HG03095 (cell line): ENCODE data around the gene CST9.
"Not testable (repeated sequence)": the region's sequence is repeated elsewhere in the genome, so short reads cannot be mapped to it uniquely, and the experiment has no call there.

Source experiments
- ATAC-seq: cut with Tn5 transposase; IDR thresholded peaks from one replicate; pipeline ENCODE4 v1.9.1; 2021; ENCODE audit warnings: moderate library complexity; ENCODE audit not compliant: unreplicated experiment

CST9 gene

DNA sequence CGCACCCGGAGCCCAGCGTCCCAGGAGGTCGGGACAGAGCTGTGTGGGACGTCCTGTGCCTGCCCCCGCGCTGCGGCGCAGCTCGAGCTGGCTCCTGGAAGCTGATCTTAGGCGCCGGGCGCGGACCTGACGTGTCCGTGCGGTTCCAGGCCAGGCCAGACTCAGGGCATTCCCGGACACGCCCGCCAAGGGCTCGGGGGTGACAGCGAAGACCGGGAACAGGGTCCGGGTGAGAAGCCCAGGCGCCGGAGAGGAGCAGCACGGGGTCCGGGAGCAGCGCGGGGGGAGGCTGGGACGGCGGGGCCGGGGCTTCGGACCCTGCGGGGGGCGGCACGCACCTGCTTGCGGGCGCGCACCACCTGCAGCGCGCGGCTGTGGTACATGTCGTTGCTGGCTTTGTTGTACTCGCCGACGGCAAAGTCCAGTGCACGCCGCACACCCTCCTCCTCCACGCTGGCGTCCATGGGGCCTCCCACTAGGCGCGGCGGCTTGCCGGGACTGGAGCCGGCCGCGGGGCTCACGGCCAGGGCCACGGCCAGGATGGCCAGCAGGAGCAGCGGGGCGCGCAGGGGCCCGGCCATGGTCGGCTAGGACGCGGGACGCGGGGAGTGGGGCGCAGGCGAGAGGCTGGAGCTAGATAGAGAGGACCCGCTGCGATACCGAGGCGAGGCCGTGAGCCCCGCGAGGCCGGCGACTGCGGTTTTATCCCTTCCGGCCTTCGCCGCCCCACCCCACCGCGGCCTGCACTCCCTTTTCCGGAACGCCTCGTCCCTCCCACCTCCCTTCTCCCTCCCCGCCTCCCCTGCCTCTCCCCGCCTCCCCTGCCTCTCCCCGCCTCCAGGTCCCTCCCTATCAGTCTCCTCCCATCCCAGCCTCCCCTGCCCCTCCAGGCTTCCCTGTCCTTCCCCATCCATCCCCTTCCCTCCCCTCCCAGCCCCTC is 31.8 kb upstream of the CST9 start, which contains the start of gene CST3:
Gene CST3 (minus strand): TSS at position 674 of the 940 bp plus-strand sequence. CDS start 93 bp downstream, at position 581.
- peak; percentile 49 for ATAC-seq

DNA sequence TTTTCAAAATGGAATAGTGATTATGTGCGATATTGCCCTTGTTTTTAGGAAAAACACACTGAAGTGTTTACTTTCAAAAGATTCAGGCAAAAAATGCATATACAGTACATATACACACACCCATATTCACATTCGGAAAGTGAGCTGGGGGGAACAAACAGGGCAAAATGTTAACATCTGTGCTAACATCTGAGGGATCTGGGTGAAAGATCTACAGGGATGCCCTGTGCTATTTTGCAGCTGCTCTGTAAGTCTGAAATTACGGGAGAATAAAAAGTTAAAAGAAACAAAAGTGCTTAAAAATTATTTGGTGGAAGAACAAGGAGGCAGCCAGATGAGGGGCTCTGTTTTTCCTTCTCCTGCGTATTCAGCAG is 31.2 kb upstream of the CST9 start:
- no peak for ATAC-seq

DNA sequence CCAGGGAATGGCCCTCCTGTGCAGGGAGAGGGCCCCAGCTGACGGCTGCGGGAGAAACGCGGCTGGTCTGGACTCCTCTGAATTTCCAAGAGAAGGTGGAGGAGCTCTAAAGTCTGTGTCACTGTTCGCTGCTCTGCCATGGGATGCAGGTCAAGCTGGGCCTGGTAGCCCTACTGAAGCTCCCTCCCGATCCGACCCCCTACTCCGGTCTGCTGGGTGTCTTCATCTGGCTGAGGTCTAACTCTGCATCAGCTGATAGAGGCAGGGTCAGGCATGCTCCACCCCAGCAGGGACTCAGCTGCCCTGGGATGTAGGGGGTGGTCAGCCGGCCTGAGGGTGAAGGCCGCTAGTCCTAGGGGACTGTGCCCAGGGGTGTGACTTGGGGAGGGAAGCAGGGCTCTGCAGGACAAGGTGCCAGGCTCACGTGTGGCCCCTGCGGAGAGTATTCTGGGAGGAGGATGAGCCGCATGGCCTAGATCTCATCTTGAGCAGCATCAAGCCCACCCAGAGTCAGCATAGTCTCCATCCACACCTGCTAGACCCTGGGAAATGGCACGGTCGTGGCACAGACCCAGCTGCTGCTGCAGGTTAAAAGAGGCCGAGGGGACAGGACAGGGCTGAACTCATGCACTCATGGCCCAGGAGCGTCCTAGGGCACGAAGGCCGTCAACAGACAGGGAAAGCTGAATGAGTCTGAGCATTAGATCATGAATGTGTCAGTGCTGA is 30.6 kb upstream of the CST9 start:
- ATAC-seq: no peak

DNA sequence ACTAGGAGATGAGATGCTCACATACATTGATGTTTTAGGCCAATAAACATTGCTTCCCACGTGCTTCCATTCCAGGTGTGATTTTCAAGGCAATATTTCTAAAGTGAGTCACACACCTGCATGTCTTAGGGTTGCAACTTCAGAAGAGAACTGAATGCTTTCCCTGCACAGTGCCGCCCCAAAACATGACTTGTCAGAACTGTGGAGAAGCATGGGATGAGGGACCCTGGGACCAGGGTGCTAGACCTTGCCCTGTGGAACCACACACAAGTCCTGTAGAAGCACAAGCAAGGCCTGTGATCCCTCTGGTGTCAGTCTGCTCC is 30.0 kb upstream of the CST9 start:
- ATAC-seq: not testable (repeated sequence)

DNA sequence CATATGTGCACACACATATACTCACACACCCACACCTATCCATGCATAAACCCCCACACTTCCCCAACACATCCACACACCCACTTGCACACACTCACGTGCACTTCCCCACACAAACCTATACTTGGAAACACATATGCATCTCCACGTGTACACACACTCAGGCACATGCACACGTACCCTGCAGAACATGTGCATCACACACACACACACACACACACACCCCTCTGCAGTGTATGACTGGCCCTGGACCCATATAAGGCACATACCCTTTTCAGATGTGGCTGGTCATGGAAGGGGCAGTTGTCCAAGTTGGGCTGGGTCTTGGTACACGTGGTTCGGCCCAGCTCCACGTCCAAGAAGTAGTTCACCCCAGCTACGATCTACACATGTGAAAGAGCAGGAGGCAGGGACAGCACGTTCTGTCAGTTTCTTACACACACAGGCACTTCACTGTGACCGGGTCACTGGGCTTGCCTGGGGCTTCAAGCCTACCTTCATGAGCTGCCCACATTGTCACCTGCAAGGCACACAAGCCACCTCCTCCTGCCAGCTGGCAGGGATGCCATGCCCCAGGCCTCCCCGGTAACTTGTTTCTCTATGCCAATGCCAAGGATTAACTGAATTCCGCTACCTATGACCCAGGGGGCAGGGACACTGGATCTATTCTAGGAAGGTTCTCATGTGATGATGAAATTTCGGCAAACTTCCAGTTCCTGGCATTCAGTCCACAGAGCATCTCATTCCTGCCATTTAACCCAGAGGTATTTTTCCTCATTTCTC is 29.5 kb upstream of the CST9 start:
- no peak for ATAC-seq

DNA sequence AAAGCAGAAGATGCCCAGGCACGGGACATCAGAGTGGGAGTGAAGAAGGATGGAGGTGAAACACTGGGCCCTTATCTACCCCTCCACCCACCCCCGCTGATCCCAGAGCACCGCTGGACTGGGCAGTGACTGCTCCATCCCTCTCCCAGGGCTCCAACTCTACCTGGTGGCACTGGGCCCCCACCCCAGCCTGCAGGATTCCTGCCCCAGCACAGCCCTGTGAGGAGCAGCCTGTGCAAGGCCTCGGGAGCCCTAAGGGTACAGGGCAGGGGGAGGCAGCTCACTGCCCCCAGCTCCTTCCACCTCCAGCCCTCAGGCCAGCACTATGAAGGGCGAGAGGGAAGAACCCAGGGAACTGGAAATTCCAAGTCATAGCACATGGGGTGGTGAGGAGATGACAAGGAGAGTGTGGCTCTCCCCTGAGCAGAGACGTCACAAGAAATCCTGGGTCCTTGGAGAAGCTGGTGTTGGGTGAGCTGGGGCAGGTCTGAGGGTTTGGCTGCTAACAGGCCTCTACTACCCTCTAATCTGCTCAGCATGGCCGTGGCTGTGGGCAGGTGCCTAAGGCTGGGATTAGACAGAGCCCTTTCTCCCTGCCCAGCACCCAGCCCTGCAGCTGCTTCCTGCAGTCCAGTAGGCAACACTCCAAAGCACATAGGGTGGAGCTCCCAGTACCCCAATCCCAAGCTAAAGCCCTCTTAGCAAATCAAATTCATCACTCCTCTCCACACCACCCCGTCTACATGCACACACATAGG is 28.5 kb upstream of the CST9 start:
- ATAC-seq: no peak

DNA sequence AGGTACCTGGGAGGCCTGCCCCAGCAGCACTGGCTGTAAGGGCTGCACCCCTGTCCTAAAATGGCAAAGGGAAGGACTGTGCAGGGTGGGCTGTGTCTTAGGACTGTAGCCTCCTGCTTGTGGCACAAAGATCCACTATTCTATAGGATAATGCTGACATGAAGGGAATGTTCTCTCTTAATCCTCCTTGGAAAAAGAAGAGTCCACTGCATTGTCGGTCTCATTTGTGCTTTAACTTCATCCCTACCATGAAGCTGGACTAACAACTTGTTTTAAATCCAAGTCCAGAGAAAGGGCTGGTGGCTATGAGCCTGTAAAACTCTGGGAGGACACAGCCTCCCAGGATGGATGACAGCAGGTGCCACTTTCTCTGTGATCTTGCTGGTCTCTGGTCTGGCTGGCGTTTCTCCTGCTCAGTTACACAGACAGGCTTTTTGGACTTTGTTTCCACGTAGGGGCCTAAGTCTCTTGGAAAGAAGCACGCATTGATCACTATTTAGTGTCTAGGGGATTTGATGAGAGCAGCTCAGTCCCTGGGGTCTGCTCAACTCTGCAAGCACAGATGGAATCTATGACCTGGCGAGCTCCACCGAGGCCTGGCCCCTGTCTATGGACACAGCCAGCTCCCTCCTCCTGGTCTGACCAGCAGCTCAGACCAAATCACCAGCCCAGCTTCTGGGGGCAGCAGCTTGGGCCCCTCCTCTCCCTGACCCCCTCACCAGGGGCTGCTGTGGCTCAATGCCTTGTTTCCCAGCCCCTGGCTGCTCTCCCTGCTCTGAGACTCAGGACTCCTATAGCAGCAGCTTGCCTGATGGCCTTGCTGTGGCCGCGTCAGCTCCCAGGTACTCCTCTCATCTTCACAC is 27.2 kb upstream of the CST9 start:
- ATAC-seq: no peak

DNA sequence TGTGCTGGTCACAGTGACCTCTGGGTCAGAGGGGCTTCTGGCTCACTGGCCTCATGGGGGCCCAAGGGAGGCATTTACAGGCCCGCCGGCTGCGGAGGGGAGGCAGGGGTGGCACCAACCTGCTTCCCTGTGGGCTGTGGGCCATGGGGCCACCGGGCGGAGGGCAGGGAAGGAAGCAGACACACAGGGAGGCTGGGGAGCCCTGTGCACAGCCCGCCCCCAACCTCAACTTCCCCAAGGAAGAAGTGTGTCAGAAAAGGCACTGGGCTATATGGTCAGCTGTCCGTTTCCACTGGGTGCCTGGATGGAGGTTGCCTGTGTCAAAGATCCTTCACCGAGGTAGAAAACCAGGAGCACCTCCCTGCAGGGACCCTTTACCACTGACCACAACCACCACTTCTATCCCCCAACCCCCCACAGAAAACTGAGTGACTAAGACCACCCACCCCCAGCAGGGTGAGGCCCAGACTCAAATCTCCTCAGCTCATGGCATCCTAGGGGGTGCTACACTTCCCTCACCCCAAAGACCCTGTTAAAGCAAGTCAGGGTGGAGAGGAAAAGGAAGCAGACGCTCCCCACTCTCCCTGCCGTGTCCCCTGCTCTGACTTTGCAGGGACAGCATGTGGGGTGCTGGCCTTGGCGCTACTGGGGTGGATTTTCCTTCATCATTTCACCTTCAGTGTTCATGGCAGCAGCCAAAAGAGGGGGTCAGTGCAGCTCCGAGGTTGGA is 26.4 kb upstream of the CST9 start:
- ATAC-seq: no peak

DNA sequence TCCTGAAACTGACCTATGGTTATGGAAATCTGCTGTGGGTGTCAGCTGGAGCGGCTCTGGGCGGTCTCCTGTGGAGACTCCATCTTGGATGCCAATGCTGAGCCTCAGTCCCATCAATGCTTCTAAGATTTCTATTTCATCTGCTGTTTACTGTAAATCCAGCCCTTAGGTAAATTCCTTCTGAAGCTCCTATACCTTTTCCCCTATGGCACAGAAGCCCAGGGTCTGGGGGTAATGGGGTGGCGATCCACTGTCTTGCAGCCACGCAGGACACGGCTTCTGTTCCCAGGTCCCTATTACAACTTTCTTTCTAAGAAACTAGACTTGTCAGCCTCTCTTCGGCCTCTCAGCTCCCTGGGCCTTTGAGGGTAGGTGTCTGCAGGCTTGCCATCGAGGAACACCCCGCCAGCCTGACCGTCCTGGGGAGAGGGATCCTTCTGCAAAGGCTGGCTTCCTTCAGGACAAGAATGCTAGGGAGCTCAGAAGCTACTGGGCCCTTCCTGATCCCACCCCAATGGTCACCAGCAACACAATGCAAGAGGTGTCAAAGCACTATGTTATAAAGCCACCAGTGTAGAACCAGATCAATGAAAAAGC is 25.6 kb upstream of the CST9 start:
- no peak for ATAC-seq

DNA sequence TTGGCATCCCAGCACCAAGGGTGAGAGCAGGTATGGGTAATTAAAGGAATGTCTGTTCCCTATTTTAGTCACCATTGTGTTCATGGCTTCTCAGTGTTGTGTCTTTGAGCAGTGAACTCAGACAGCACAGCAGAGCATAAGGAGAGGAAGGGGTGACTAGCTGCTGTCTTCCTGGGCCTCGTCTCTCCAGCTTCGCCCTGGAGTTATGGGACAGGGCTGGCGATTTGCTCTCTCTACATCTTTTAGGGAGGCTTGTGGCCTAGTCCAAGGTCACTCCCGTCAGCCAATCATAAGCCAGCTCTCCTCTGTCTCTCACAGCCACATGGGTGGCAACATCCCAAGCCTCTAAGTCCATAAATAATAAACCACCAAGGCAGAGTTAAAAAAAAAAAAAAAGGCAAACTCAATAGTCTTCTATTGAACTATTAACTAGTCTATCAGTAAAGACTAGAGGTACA is 24.7 kb upstream of the CST9 start:
- no peak for ATAC-seq

DNA sequence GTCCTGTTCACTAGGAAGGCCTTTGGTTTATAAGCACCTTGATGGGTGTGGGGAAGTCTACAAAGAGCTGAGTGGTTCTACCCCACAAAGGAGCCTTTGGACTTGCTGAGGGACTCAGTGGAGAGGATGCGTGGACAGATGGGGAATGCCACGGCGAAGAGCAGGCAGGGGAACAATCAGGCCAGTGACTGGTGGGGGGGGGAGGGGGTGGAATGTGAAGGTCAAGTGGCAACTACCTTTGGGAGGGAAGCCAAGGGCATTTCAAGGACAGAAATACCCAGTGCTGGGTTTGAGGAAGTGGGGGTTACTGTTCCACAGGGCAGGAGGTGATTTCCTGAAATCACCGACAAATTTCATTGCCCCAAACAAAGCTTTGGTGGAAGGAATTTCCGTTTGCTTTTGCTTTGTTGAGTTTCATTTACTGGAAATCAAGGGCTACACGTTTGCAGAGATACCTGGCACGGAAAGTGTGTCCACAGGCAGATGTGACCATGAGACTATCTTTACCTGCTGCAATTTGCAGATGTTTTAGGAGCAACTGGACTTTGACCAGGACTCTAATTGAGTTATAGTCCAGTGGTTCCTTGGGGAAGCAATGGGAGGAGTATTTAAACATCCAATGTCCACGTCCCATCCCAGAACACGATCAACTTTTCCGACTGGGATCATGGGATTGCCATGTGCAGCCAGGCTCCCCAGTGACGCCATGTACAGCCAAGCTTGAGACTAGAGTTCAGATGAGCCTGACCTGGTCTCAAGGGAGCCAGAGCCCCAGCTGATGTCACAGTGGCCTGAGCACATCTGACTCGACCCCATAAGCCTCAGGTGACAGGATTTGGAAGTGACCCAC is 24.1 kb upstream of the CST9 start:
- no peak for ATAC-seq

DNA sequence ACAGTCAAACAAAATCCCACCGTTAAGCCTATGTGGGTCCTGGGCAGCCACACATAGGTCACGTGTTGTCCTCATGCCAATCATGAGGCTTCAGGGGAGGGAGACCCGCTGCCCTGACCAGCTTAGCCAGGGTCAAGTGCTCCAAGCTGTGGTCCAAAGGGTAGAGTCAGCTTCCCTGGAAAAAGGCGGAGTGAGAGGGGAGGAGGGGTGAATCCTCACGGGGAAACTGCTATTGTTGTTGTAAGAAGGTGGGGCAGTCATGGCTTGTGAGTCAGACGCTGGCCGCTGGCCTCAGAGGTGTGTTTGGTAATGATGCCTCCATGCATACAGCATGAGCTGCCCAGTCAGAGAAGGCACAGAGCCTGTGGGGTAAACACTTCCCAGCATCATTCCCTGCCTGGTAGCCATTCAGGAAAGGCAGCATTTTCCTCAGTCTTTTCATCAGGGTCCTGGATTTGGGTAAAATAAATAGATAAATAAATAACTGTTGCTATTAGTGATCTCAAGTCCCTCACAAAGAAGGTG is 23.4 kb upstream of the CST9 start:
- no peak for ATAC-seq

DNA sequence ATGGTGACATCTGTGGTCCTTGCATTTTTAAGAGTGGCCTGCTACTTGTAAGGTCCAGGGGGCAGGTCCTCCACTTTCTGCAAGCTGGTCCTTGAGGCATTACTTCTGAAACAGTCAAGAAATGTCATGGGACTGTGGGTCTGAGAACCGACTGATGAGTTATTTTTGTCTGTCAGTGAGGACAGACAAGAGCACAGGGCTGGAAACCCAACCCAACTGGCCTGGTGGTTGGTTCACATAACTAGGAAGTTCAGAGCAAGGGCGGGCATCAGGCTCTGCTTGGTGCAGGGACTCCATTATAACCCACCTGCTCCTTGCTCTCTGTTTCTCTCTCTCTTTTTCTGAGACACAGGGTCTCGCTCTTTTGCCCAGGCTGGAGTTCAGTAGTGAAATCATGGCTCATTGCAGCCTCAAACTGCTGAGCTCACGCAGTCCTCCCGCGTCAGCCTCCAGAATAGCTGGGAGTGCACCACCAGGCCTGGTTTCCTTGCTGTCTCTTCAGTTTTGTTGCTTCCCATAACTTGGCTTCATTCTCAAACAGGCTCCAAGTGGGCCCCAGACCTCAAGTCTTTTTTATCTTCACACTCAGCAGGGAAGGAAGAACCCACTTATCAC is 22.8 kb upstream of the CST9 start:
- no peak for ATAC-seq

DNA sequence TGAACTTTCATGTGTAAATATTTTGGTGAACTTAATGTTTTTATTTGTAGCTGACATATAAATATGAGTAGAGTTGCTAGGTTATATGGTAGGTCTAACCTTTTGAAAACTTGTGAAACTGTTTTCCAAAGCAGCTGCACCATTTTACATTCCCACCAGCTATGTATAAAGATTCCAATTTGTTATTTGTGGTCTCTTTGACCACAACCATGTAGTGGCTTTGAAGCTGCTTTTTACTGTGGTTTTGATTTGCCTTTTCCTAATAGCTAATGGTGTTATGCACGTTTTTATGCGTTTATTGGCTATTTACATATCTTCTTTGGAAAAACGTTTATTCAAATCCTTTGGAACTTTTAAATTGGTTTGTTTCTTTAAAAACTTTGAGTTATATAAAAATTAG is 21.8 kb upstream of the CST9 start:
- ATAC-seq: no peak

DNA sequence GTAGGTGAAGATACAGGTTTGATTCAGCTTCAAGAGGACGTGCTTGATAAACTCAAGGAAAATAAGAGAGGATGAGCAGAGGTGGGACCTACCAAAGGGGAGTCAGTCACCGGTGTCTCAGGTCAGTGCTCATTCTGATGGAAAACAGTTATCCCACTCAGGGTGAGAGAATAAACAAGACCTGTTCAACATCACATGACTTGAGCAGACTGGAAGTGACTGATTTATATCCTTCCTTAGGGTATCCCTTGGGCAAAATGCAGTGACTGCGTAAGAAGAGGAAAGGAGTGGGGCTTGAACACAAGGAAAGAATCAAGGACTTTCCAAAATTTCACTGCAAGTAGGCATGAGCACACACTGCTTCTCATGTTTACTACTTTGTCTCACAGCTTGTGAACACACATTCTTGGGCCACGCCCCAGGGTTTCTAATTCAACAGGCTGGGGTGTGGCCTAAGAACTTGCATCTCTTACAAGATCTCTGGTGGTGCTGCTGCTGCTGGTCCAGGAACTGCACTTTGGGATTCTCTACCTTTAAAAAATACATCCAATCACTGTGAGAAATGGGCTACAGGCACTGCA is 20.4 kb upstream of the CST9 start:
- no peak for ATAC-seq

DNA sequence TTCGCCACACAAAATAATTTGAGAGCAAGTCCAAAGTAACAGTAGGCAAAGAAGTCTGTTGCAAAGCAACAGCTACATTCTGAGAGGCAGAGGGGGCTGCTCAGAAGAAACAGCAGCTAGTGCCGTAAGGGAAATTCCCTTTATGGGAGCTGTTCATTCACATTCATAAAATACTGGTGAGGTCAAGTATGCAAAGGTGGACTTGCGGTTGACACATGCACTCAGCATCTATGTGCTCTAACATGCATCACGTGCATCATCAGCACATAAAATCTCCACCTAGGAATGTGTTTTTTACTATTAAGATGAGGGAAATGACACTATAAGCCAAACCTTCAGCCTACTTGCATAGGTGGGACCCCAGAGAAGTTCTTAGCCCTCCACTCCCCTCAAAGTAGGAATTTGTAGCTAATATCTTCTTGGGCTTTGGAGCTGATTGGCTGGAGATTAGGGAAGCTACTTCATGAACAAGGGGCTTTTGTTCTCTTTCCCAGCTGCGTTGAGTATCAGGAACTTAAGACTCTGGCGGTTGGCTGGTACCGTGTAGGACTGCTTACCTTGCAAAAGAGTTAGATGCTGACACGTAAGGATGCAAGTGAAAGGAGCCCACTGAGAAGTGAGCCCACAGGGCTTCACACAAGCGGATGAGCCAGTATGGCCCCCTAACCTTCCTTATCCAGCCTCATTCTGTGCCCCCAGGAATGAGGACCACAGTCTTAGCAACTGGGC is 19.7 kb upstream of the CST9 start:
- ATAC-seq: no peak
